Kidney epithelial cell (primary cell): ENCODE measurements around the gene ZEB2. TPM values are rescaled to one million over a fixed set of nuclear protein-coding genes. Genes with fewer than 3 reads are reported as not detected.
A peak's percentile ranks its signal among the peaks of the same experiment; 100 is the strongest.

Experiments used
- DNase-seq: peaks from one replicate; pipeline ENCODE4 v3.0.0-alpha.2; 2010; ENCODE audit warnings: low read depth
- H3K27me3 ChIP-seq: 2 replicates; pipeline ENCODE4 v1.6.0; 2011; ENCODE audit warnings: low read length; ENCODE audit not compliant: control insufficient read depth, insufficient read depth
- H3K36me3 ChIP-seq: 2 replicates; pipeline ENCODE4 v1.5.1; 2011; ENCODE audit warnings: low read length; ENCODE audit not compliant: control insufficient read depth, insufficient read depth
- H3K4me3 ChIP-seq: 2 replicates; pipeline ENCODE4 v1.5.1; 2011; ENCODE audit warnings: low read depth, mild to moderate bottlenecking, control low read depth, low read length
- CTCF ChIP-seq: IDR thresholded peaks from 2 replicates; pipeline ENCODE4 v1.5.1; 2011; ENCODE audit warnings: mild to moderate bottlenecking, moderate library complexity, low read length, control low read depth, inconsistent platforms; ENCODE audit not compliant: insufficient read depth, poor library complexity, severe bottlenecking
- total RNA-seq: library from RNA; depleted of rRNA; stranded (reverse); fragments of >200 nt; gene quantifications from 2 replicates; pipeline ENCODE4 v1.2.3, GENCODE V29; 2015

Gene ZEB2
- total RNA-seq, 1 donor from 2014 or later, result 14.7 TPM

DNA sequence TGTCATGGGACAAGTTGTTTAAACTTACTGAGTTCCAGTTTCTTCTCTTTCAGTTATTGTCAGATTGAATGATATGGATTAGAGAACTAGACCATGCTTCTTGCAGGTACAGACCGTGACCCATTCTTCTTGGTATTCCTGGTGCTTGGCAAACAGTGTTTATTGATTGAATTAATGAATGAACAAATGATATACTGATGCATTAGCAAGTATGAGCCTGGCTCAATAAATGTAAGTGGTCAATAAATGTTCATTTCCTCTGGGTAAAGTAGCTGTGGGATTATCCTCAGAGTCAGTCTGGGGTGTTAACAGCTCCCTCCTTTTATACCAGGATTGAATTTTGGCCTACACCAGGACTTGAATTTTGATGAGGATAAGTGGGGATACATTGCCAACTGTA is 160.2 kb downstream of the ZEB2 start:
- Histone ChIP-seq H3K4me3 (no peak overlapping the region), H3K27me3 (no peaks in the 10 kb centered on the region), H3K36me3 (no peaks in the 10 kb centered on the region)
- no peak for TF ChIP-seq CTCF
- no peak for DNase-seq

DNA sequence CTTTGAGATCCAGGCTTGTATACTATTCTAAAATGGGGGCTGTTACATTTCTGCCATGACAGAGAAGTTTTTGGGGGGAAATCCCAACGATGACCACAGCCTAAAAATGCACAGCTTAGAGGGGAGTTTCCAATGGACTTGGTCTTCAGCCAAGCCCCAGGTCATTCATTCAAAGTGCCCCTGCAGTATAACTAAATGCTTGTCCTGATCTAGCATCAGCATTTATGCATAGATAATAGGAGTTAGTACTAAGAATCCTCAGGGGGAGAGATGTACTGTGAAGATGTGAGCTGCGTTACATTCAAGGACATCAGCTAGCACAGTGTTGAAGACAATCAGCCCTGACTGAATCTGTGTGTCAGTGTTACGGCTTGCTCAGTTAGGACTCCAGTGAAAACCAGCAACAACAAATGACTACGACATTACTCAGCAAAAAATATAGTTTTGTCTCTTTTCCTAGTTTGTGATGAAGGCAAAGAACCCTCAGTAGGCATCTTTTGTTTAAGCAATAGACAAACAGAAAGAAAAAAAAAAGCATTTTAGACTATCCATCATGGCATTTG is 160.9 kb downstream of the ZEB2 start:
- no peaks in the 10 kb centered on the region for H3K36me3 ChIP-seq
- H3K27me3 ChIP-seq, result no peaks in the 10 kb centered on the region
- H3K4me3 ChIP-seq, result no peak overlapping the region
- DNase-seq, result peak; percentile 38
- no peak for TF ChIP-seq CTCF

DNA sequence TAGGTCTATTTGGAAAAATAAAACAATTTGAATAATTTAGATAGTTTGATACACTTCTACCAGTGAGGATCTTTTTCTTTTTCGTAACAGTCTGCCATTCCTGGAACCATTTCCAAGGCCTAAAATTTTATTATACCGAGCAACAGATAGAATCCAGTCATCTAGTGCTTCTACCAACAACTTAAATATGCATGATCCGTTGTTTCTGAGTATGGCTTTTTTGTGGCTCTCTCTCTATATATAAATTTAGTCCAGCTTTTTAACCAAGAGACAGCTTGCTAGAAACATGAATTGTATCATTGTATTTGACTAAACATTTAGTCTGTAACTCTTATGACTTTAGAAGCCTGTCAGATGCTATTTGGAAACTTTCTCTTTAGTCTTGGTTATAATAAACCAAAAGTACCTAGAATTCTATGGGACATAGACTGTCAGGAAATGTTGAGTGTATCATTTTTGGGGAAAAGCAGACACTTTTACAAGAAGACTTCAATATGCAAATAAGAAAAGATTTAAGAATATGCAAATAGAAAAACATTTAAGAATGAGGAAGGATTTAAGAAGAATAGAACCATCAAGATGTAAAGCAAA is 161.4 kb downstream of the ZEB2 start:
- DNase-seq, result no peak
- Histone ChIP-seq H3K4me3 (no peak overlapping the region), H3K27me3 (no peaks in the 10 kb centered on the region), H3K36me3 (no peaks in the 10 kb centered on the region)
- no peak for TF ChIP-seq CTCF

DNA sequence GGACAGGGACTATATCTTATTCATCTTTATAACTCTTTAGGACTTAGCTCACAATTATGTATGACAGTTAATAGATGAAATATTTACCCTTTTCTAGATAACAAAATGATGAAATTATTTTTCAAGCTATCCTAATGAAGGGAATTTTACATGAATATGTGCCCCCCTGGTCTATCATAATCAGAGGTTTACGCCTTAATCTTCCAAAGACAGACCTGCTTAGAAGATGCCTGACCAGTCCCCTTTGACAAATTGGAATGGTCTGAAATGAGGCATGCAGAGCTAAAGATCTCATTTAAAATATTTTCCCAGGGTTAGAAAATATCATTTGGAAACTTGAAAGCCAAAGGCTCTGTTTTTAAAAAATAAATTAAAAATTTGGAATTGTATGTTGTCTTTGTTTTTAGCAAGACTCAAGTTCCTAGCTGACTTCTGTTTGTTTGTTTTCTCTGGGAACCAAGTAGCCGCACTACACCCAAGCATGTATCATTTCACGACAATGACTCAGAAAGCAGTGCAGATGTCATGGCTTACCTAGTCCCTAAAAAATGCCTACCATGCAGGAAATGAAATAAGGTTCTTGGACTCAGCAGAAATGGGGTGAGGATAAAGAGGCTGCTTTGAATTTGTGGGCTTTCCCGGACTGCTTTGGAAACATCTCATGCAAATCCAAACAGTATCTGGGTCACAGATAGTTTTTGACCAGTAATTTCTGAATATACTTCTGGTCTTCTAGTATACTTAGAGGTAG is 162.1 kb downstream of the ZEB2 start:
- peak; percentile 97 for DNase-seq
- Histone ChIP-seq H3K27me3 (no peaks in the 10 kb centered on the region), H3K4me3 (no peak overlapping the region), H3K36me3 (no peaks in the 10 kb centered on the region)
- no peak for TF ChIP-seq CTCF

DNA sequence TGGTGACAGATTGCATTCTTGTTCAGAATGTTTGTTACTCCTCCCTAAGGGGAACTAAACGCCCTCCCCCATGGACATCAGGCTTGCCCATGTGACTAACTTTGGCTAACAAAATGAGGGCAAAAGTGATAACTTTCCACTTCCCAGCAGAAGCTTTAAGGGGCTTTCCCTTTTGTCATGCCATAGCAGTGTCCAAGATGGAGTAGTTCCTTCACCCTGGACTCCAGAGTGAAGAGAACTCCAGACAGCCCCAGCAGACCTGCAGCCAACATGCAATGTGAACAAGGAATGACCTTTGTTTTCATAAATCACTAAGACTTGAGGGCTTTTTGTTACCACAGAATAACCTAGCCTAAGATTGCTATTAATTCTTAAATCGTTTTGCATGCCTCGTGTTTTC is 163.5 kb downstream of the ZEB2 start:
- DNase-seq, result no peak
- no peaks in the 10 kb centered on the region for H3K27me3 ChIP-seq
- H3K36me3 ChIP-seq, result no peaks in the 10 kb centered on the region
- TF ChIP-seq CTCF, result no peak
- no peak overlapping the region for H3K4me3 ChIP-seq
